ENCODE results near the gene CCND1.

DNA sequence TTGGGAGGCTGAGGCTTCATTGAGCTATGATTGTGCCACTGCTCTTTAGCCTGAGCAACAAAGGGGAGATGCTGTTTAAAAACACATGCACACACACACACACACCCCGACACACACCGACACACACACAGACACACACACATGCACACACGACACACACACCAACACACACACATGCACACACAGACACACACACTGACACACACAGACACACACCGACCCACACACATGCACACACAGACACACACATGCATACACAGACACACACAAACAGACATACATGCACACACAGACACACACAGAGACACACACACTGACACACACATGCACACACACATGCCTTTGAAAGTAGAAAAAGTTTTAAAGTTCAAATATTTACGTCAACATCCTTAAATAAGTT is 39.7 kb downstream of the CCND1 start:
- TF ChIP-seq, protein P1, sequence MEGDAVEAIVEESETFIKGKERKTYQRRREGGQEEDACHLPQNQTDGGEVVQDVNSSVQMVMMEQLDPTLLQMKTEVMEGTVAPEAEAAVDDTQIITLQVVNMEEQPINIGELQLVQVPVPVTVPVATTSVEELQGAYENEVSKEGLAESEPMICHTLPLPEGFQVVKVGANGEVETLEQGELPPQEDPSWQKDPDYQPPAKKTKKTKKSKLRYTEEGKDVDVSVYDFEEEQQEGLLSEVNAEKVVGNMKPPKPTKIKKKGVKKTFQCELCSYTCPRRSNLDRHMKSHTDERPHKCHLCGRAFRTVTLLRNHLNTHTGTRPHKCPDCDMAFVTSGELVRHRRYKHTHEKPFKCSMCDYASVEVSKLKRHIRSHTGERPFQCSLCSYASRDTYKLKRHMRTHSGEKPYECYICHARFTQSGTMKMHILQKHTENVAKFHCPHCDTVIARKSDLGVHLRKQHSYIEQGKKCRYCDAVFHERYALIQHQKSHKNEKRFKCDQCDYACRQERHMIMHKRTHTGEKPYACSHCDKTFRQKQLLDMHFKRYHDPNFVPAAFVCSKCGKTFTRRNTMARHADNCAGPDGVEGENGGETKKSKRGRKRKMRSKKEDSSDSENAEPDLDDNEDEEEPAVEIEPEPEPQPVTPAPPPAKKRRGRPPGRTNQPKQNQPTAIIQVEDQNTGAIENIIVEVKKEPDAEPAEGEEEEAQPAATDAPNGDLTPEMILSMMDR (IDR thresholded peaks at IDR 0.05), result no peak
- TF ChIP-seq EZH2 (IDR thresholded peaks at IDR 0.05) (no peak), EZH2phosphoT487 (IDR thresholded peaks at IDR 0.05) (no peak)

All from neural progenitor cell (in vitro differentiated cells).